GM12878 (cell line): ENCODE measurements around the gene THADA. TPM values are rescaled to one million over a fixed set of nuclear protein-coding genes. Genes with fewer than 3 reads are reported as not detected.

ENCODE experiments used
- ATAC-seq: fragments of 200-7000 bp; cut with Tn5 transposase; 3 replicates; pipeline ENCODE4 v1.9.1; 2020; ENCODE audit warnings: mild to moderate bottlenecking, moderate library complexity
- BruUV-seq: library from RNA; stranded (reverse); fragments of 400-500 nt; replicated peaks from 2 replicates; lab custom pipeline; 2021; lab: Mats Ljungman, UMichigan
- CTCF ChIA-PET: fragments of 300-600 bp; sonication (Branson Sonifier 250); formaldehyde crosslinking; extraction: SDS; loops from one replicate; lab custom pipeline; 2021; ENCODE audit warnings: inconsistent platforms; lab: Yijun Ruan, JAX
- POLR2A ChIA-PET: fragments of 350-600 bp; formaldehyde crosslinking; extraction: SDS; loops from one replicate; lab custom pipeline; 2021; ENCODE audit warnings: inconsistent platforms; lab: Charles Lee
- RAD21 ChIA-PET: fragments of 300-600 bp; sonication (Branson Sonifier 250); formaldehyde crosslinking; loops from one replicate; lab custom pipeline; 2023; ENCODE audit warnings: antibody characterized with exemption; ENCODE audit not compliant: unreplicated experiment; lab: Charles Lee
- SMC1A ChIA-PET: fragments of 300-600 bp; sonication (Branson Sonifier 250); formaldehyde crosslinking; loops from one replicate; lab custom pipeline; 2023; ENCODE audit not compliant: unreplicated experiment, uncharacterized antibody; lab: Charles Lee
- DNase-seq: peaks from one replicate; pipeline ENCODE4 v3.0.0-alpha.2; 2011; ENCODE audit warnings: low read depth, low spot score
- FAIRE-seq: peaks from 3 replicates; lab custom pipeline; 2011; peaks lifted over from hg19 to GRCh38; lab: Jason Lieb, UNC
- H2AFZ ChIP-seq: 2 replicates; pipeline ENCODE4 v1.6.0; 2011; ENCODE audit warnings: low read depth, low read length, control low read depth; ENCODE audit not compliant: control insufficient read depth
- H3K27ac ChIP-seq: 2 replicates; pipeline ENCODE4 v1.5.1; 2011; ENCODE audit warnings: control low read depth; ENCODE audit not compliant: control insufficient read depth, insufficient read depth
- H3K27me3 ChIP-seq, 2 experiments: replicated peaks in 1 of 2; 2 replicates each; pipeline versions ENCODE4 v1.6.0 to v1.6.1; 2011; ENCODE audit warnings: low read length in 1 of 2; ENCODE audit not compliant: control insufficient read depth in 2 of 2, insufficient read depth in 2 of 2
- H3K36me3 ChIP-seq, 2 experiments: 2 replicates each; pipeline ENCODE4 v1.5.1; 2011; ENCODE audit warnings: low read length in 1 of 2; ENCODE audit not compliant: control insufficient read depth in 2 of 2, insufficient read depth in 2 of 2
- H3K4me1 ChIP-seq: 2 replicates; pipeline ENCODE4 v1.6.1; 2011; ENCODE audit warnings: mild to moderate bottlenecking, low read length, moderate library complexity, mixed read lengths; ENCODE audit not compliant: control insufficient read depth, insufficient read depth
- H3K4me2 ChIP-seq: 2 replicates; pipeline ENCODE4 v1.6.0; 2011; ENCODE audit warnings: control low read depth; ENCODE audit not compliant: control insufficient read depth, insufficient read depth
- H3K4me3 ChIP-seq: fragments of 200-600 bp; sonication (generic); 2 replicates; pipeline ENCODE4 v1.5.1; 2016
- H3K79me2 ChIP-seq: 2 replicates; pipeline ENCODE4 v1.6.0; 2011; ENCODE audit warnings: low read length; ENCODE audit not compliant: control insufficient read depth, insufficient read depth
- H3K9ac ChIP-seq: 2 replicates; pipeline ENCODE4 v1.8.0; 2011; ENCODE audit warnings: low read length, control low read depth, mixed read lengths; ENCODE audit not compliant: control insufficient read depth, insufficient read depth
- H3K9me3 ChIP-seq: replicated peaks from 3 replicates; pipeline ENCODE4 v1.5.1; 2011; ENCODE audit warnings: mild to moderate bottlenecking, low read length; ENCODE audit not compliant: control insufficient read depth, insufficient read depth
- H4K20me1 ChIP-seq: 2 replicates; pipeline ENCODE4 v1.6.0; 2011; ENCODE audit not compliant: control insufficient read depth, insufficient read depth
- BCL11A ChIP-seq: IDR thresholded peaks from 2 replicates; pipeline ENCODE4 v1.6.1; 2011; ENCODE audit warnings: low read depth, low read length
- DPF2 ChIP-seq: fragments of 450-650 bp; IDR thresholded peaks from 2 replicates; pipeline ENCODE4 v1.6.1; 2017; ENCODE audit warnings: mild to moderate bottlenecking
- EED ChIP-seq: sonication (generic); IDR thresholded peaks from 2 replicates; pipeline ENCODE4 v1.6.1; 2016; ENCODE audit warnings: antibody characterized with exemption, low read depth
- EP300 ChIP-seq, 2 experiments: fragments of 150-350 bp in 1 of 2; IDR thresholded peaks; 2 replicates each; pipeline ENCODE4 v1.6.1; 2011 to 2012; ENCODE audit warnings: low read depth in 2 of 2, low read length in 2 of 2, borderline replicate concordance in 1 of 2, improper control_type of control experiment in 1 of 2, inconsistent platforms in 1 of 2; ENCODE audit not compliant: control insufficient read depth in 1 of 2
- ESRRA ChIP-seq: IDR thresholded peaks from 2 replicates; pipeline ENCODE4 v1.6.1; 2012; ENCODE audit warnings: mild to moderate bottlenecking, low read length, improper control_type of control experiment
- HCFC1 ChIP-seq: fragments of 150-350 bp; IDR thresholded peaks from 2 replicates; pipeline ENCODE4 v1.6.1; 2014; ENCODE audit warnings: low read length
- HDAC6 ChIP-seq: fragments of 200-600 bp; sonication (generic); IDR thresholded peaks from one replicate; pipeline ENCODE4 v1.8.0; 2017; ENCODE audit warnings: antibody characterized with exemption; ENCODE audit not compliant: unreplicated experiment
- IKZF1 ChIP-seq: fragments of 450-650 bp; conservative IDR thresholded peaks from 2 replicates; pipeline ENCODE4 v1.6.1; 2017; ENCODE audit warnings: antibody characterized with exemption, mild to moderate bottlenecking
- IKZF2 ChIP-seq, 2 experiments: fragments of 450-650 bp; IDR thresholded peaks; 2 replicates each; pipeline ENCODE4 v1.6.1; 2017; ENCODE audit warnings: mild to moderate bottlenecking in 2 of 2, moderate library complexity in 2 of 2
- MEF2B ChIP-seq: fragments of 450-650 bp; IDR thresholded peaks from 2 replicates; pipeline ENCODE4 v1.6.1; 2018; ENCODE audit warnings: mild to moderate bottlenecking, moderate library complexity; ENCODE audit not compliant: partially characterized antibody, poor library complexity, severe bottlenecking
- MTA2 ChIP-seq: fragments of 450-650 bp; IDR thresholded peaks from 2 replicates; pipeline ENCODE4 v1.6.1; 2016; ENCODE audit warnings: low read depth, mild to moderate bottlenecking, moderate library complexity
- NBN ChIP-seq: fragments of 450-650 bp; IDR thresholded peaks from 2 replicates; pipeline ENCODE4 v1.6.1; 2016
- NR2C2 ChIP-seq: IDR thresholded peaks from 2 replicates; pipeline ENCODE4 v1.6.1; 2011; ENCODE audit warnings: borderline replicate concordance, low read depth; ENCODE audit not compliant: control insufficient read depth, insufficient read length
- NR2F1 ChIP-seq: fragments of 450-650 bp; conservative IDR thresholded peaks from 2 replicates; pipeline ENCODE4 v1.6.1; 2017; ENCODE audit warnings: mild to moderate bottlenecking
- PAX5 ChIP-seq: IDR thresholded peaks from 2 replicates; pipeline ENCODE4 v1.6.1; 2011; ENCODE audit warnings: low read depth, low read length, borderline replicate concordance
- RELA ChIP-seq: fragments of 450-650 bp; IDR thresholded peaks from 2 replicates; pipeline ENCODE4 v1.8.0; 2014; ENCODE audit warnings: borderline replicate concordance; ENCODE audit not compliant: partially characterized antibody
- RUNX3 ChIP-seq: IDR thresholded peaks from 2 replicates; pipeline ENCODE4 v1.6.1; 2012; ENCODE audit warnings: low read length, inconsistent platforms
- ZNF384 ChIP-seq: IDR thresholded peaks from 2 replicates; pipeline ENCODE4 v1.6.1; 2012; ENCODE audit warnings: low read depth, mild to moderate bottlenecking, low read length, improper control_type of control experiment, borderline replicate concordance
- WGBS: methylation state at CpG from one replicate; pipeline ENCODE4 v1.1.6; 2016; ENCODE audit warnings: low lambda C conversion rate; ENCODE audit not compliant: insufficient replicate concordance, insufficient coverage; ENCODE audit errors: missing lambda C conversion rate; 5-methylcytosine and 5-hydroxymethylcytosine counted together
- in situ Hi-C: fragments of 300-500 bp; cut with MboI; formaldehyde crosslinking; loops from 9 replicates; pipeline ENCODE4 v1.14.3; 2018; ENCODE audit warnings: mixed read lengths
- intact Hi-C: fragments of 100-400 bp; cut with micrococcal nuclease; formaldehyde crosslinking; loops from one replicate; pipeline ENCODE4 v1.14.2; 2022; ENCODE audit not compliant: unreplicated experiment
- polyA plus RNA-seq, 11 experiments: library from polyadenylated mRNA; depleted of rRNA in 4 of 11; unstranded in 6 of 11; stranded (reverse) in 5 of 11; fragments of >200 nt; fragmentation: Nextera tagmentation in 4 of 11; fragmentation: Illumina TruSeq in 1 of 11; extraction: Ambion mirVana in 4 of 11; extraction: Trizol in 1 of 11; gene quantifications; 1 replicate in 1 of 11; 2 replicates in 10 of 11; pipeline versions ENCODE4 v1.2.1 to v1.2.3, GENCODE V29; 2011 to 2016; ENCODE audit warnings: inconsistent platforms in 2 of 11, missing spikeins in 2 of 11, low read depth in 1 of 11
- total RNA-seq, 4 experiments: library from RNA; depleted of rRNA in 3 of 4; stranded (reverse); fragments of >200 nt in 3 of 4; fragmentation: Illumina TruSeq in 1 of 4; extraction: Trizol in 1 of 4; gene quantifications; 2 replicates each; pipeline versions ENCODE4 v1.2.1 to v1.2.3, GENCODE V29; 2013 to 2021
- TF ChIP-seq, protein P1 (sequence below): fragments of 450-650 bp; IDR thresholded peaks from 2 replicates; pipeline ENCODE4 v1.6.1; 2017; ENCODE audit warnings: mild to moderate bottlenecking, moderate library complexity
- TF ChIP-seq, protein P2 (sequence below): fragments of 450-650 bp; IDR thresholded peaks from 2 replicates; pipeline ENCODE4 v1.6.1; 2016; ENCODE audit warnings: mild to moderate bottlenecking

Gene THADA
- total and polyA plus RNA-seq, 10 of the 15 experiments (the other 5 are each of a cell fraction or from before 2014, with no cell fraction given): 14.6 to 33.2 (median 23.2) TPM

- Histone ChIP-seq H3K9ac (no peak overlapping the region), H3K36me3 (no peaks in the 10 kb centered on the region), H3K27ac (peak overlapping the region; percentile 39), H3K4me1 (peaks cover 75% of the 10 kb centered on the region), H3K4me3 (no peak overlapping the region), H3K9me3 (no peaks in the 10 kb centered on the region), H3K79me2 (no peaks in the 10 kb centered on the region), H2AFZ (no peak overlapping the region), H3K4me2 (no peak overlapping the region), H3K27me3 (no peaks in the 10 kb centered on the region), H4K20me1 (no peaks in the 10 kb centered on the region)
- POLR2A ChIA-PET: interaction anchor here (0.6 to 11.4 kb wide), 9 partner anchors 10 to 184 kb away, joined by 3 to 185 read pairs (median 5); partner anchors contain the start of gene ZFP36L2
- FAIRE-seq: no peak
- intact Hi-C loops (loop anchor here (10.0 kb wide), 1 partner anchor 431 kb away; no protein-coding TSS in a partner anchor), in situ Hi-C loops (no loop called here)
- RAD21 ChIA-PET: interaction anchor here (0.8 to 13.1 kb wide), 11 partner anchors 16 to 188 kb away, joined by 3 to 360 read pairs (median 7); partner anchors contain the start of gene ZFP36L2
- no peak for DNase-seq
- WGBS: 0% methylated on average over 1 of the region's 1 CpG
- SMC1A ChIA-PET: interaction anchor here (0.6 to 15.0 kb wide), 11 partner anchors 9 to 178 kb away, joined by 3 to 378 read pairs (median 13); partner anchors contain the start of gene ZFP36L2
- CTCF ChIA-PET: interaction anchor here (1.1 to 9.1 kb wide), 6 partner anchors 16 to 177 kb away, joined by 3 to 112 read pairs (median 27); no protein-coding TSS in a partner anchor
- no TSS peak for BruUV-seq
- ATAC-seq: 0 out of 3 replicates have a peak, but pooled peaks have one; percentile 2
- TF ChIP-seq RELA (no peak), MEF2B (peak; percentile 66), ZNF384 (0 out of 2 replicates have a peak, but pooled peaks have one; percentile 10), NR2F1 (peak; percentile 90), ESRRA (no peak), EED (0 out of 2 replicates have a peak, but pooled peaks have one; percentile 21), RUNX3 (peak; percentile 75), IKZF1 (0 out of 2 replicates have a peak, but pooled peaks have one; percentile 12), EP300 (IDR thresholded peaks at IDR 0.05; ENCODE audit: borderline replicate concordance in 1 of 2, control insufficient read depth in 1 of 2, low read depth in 2 of 2, low read length in 2 of 2) (peak; percentile 30 to 63; a peak in 1 of 4 replicates), IKZF2 (IDR thresholded peaks at IDR 0.05) (peak; percentile 20; a peak in 1 of 4 replicates), PAX5 (0 out of 2 replicates have a peak, but pooled peaks have one; percentile 40), BCL11A (0 out of 2 replicates have a peak, but pooled peaks have one; percentile 40), DPF2 (0 out of 2 replicates have a peak, but pooled peaks have one; percentile 15), NR2C2 (no peak), NBN (peak; percentile 40; the same call in 1 of the 2 replicates), HDAC6 (no peak), HCFC1 (no peak), MTA2 (peak; percentile 64; the same call in 1 of the 2 replicates)
- TF ChIP-seq, protein P1, sequence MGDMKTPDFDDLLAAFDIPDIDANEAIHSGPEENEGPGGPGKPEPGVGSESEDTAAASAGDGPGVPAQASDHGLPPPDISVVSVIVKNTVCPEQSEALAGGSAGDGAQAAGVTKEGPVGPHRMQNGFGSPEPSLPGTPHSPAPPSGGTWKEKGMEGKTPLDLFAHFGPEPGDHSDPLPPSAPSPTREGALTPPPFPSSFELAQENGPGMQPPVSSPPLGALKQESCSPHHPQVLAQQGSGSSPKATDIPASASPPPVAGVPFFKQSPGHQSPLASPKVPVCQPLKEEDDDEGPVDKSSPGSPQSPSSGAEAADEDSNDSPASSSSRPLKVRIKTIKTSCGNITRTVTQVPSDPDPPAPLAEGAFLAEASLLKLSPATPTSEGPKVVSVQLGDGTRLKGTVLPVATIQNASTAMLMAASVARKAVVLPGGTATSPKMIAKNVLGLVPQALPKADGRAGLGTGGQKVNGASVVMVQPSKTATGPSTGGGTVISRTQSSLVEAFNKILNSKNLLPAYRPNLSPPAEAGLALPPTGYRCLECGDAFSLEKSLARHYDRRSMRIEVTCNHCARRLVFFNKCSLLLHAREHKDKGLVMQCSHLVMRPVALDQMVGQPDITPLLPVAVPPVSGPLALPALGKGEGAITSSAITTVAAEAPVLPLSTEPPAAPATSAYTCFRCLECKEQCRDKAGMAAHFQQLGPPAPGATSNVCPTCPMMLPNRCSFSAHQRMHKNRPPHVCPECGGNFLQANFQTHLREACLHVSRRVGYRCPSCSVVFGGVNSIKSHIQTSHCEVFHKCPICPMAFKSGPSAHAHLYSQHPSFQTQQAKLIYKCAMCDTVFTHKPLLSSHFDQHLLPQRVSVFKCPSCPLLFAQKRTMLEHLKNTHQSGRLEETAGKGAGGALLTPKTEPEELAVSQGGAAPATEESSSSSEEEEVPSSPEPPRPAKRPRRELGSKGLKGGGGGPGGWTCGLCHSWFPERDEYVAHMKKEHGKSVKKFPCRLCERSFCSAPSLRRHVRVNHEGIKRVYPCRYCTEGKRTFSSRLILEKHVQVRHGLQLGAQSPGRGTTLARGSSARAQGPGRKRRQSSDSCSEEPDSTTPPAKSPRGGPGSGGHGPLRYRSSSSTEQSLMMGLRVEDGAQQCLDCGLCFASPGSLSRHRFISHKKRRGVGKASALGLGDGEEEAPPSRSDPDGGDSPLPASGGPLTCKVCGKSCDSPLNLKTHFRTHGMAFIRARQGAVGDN: 0 out of 2 replicates have a peak, but pooled peaks have one; percentile 45
- TF ChIP-seq, protein P2, sequence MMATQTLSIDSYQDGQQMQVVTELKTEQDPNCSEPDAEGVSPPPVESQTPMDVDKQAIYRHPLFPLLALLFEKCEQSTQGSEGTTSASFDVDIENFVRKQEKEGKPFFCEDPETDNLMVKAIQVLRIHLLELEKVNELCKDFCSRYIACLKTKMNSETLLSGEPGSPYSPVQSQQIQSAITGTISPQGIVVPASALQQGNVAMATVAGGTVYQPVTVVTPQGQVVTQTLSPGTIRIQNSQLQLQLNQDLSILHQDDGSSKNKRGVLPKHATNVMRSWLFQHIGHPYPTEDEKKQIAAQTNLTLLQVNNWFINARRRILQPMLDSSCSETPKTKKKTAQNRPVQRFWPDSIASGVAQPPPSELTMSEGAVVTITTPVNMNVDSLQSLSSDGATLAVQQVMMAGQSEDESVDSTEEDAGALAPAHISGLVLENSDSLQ: peak; percentile 40; the same call in 1 of the 2 replicates
Observed at GRCh38 chr2:43405829-43406228, 190.0 kb downstream of the THADA start.
